GM13977 (cell line): ENCODE results near the gene OR2T12.
"Not testable (repeated sequence)": the region's sequence is repeated elsewhere in the genome, so short reads cannot be mapped to it uniquely, and the experiment has no call there.

Source experiments
- DNase-seq: peaks from one replicate; pipeline ENCODE4 v3.0.0; 2012; ENCODE audit warnings: low spot score
- in situ Hi-C: fragments of 300-500 bp; cut with MboI; formaldehyde crosslinking; loops from one replicate; pipeline ENCODE4 v1.12.0; 2022; ENCODE audit warnings: low sequenced_read_pairs, low pct_unique_long_range_greater_than_20kb, mixed read lengths, inconsistent platforms; ENCODE audit not compliant: unreplicated experiment
- TF ChIP-seq, protein P1 (sequence below): IDR thresholded peaks from 2 replicates; pipeline ENCODE4 v1.5.1; 2012; ENCODE audit warnings: mild to moderate bottlenecking, control low read depth; ENCODE audit not compliant: insufficient read depth; ENCODE audit errors: extremely low read depth, missing control alignments

OR2T12 gene

DNA sequence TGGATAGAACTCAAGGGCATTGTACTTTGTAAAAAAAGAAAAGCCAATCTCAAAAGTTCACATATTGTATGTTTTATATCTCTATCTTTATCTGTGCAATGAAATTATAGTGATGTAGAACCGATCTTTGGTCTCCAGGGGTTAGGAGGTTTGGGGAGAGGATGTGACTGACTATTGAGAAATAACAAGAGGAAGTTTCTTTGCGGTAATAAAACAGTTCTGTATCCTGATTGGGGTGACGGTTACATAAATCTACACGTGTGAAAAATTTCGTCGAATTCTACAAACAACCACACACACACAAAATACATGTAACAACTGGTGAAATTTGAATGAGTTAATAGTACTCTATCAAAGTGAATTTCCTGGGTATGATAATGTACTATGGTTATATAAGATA, 14.8 kb downstream of the OR2T12 start:
- TF ChIP-seq, protein P1, sequence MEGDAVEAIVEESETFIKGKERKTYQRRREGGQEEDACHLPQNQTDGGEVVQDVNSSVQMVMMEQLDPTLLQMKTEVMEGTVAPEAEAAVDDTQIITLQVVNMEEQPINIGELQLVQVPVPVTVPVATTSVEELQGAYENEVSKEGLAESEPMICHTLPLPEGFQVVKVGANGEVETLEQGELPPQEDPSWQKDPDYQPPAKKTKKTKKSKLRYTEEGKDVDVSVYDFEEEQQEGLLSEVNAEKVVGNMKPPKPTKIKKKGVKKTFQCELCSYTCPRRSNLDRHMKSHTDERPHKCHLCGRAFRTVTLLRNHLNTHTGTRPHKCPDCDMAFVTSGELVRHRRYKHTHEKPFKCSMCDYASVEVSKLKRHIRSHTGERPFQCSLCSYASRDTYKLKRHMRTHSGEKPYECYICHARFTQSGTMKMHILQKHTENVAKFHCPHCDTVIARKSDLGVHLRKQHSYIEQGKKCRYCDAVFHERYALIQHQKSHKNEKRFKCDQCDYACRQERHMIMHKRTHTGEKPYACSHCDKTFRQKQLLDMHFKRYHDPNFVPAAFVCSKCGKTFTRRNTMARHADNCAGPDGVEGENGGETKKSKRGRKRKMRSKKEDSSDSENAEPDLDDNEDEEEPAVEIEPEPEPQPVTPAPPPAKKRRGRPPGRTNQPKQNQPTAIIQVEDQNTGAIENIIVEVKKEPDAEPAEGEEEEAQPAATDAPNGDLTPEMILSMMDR = no peak
- in situ Hi-C loops = no loop called here

DNA sequence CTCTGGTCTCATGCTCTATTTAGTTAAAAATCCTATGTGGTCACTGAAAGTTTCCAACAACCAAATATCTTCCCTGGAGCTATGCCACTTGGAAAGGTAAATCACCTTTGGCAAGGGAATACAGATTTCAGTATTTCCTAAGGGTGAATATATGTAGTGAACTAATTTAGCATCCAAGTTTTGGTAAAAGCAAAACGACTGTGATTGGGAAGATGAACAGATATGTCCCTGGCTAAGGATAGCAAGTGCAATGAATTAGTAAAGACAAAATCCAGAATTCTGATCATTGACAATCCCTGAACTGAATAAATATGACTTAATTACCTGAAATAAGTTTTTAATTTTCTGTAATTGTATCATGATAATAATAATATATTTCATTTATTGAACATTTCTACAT, 25.3 kb downstream of the OR2T12 start, which contains the start of gene OR2T33:
TSS of gene OR2T33 (minus strand) at position 101 of the 400 bp plus-strand sequence. CDS start 4,162 bp downstream, outside the sequence.
- TF ChIP-seq, protein P1 = no peak
- DNase-seq = no peak
- in situ Hi-C loops = no loop called here

More for the DNA sequence above, 14.8 kb downstream of the OR2T12 start:
- no peak for DNase-seq

DNA sequence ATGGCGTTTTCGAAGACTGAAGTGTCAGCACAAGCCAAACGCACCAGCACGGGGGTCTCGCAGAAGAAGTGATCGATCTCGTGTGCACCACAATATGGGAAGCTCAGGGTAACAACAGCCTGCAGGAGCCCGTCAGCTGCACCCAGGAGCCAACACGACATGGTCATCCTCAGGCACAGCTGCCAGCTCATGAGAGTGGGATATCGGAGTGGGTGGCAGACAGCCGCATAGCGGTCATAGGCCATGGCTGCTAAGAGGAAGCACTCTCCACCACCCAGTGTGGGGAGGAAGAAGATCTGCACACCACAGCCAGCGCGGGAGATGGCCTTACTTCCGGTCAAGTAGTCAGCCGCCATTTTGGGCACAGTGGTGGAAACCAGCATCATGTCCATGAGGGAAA, 30.0 kb downstream of the OR2T12 start:
- DNase-seq, in situ Hi-C loops: not testable (repeated sequence)

DNA sequence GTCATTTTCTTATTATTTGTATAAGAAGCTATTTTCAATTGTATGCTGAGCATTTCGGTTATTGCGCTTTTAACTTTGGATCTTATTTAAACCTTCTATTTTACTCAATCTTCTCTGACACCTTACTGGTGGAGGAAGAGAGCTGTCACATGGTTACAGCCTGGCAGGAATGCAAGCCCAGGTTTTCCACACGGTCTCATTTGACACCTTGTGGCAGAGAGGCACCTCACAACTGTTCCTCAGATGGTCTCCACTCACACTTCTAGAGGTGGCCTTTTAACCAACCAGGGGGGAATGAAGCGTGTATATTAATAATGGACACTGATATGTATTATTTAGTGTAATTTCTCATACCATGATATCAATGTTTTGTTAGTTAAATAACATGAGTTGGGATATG, 35.0 kb downstream of the OR2T12 start:
- TF ChIP-seq, protein P1 = peak; percentile 6
- in situ Hi-C loops = no loop called here
- no peak for DNase-seq

DNA sequence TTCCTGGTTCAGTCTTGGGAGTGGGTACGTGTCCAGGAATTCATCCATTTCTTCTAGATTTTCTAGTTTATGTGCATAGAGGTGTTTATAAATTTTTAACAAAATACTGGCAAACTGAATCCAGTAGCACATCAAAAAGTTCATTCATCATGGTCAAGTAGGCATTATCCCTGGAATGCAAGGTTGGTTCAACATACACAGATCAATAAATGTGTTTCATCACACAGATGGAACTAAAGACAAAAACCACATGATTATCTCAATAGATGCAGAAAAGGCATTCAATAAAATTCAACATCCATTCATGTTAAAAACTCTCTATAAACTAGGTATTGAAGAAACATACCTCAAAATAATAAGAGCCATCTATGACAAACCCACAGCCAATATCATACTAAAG, 43.9 kb downstream of the OR2T12 start:
- in situ Hi-C loops = not testable (repeated sequence)

DNA sequence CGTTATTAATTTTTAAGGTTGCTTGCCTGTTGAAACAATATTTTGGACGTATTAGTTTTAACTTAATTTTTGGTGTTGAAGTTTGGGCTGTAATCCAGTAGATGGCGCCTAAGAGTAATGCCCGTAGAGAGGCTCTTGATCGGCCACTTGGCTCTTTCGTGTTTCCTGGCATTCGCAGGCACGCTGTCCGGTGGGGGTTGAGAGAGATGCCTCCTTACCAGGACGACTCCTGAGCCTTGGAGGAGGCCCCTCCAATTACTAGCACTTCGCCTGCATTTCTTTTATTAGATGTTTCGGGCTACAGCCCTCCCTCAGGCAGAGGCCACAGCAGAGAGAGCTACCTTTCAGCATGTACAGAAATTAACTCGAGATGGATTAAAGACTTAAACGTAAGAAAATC, 60.0 kb downstream of the OR2T12 start:
- TF ChIP-seq, protein P1 = peak; percentile 73
- DNase-seq = peak; percentile 50
- in situ Hi-C loops = no loop called here

More for the DNA sequence above, 43.9 kb downstream of the OR2T12 start:
- DNase-seq = not testable (repeated sequence)
